Peyer's patch (tissue), 4 donors: ENCODE results near the gene CAPN1. TPM values are rescaled to one million over a fixed set of nuclear protein-coding genes. Genes with fewer than 3 reads are reported as not detected.

Source experiments
- DNase-seq, 3 donors: peaks; one replicate each; pipeline ENCODE4 v3.0.0-alpha.2; 2017 to 2019
- H3K27ac ChIP-seq, 4 donors: fragments of 200-600 bp; sonication (generic); one replicate each; pipeline ENCODE4 v1.5.1; 2016 to 2019
- H3K27me3 ChIP-seq, 2 donors: fragments of 200-600 bp; sonication (generic); one replicate each; pipeline ENCODE4 v1.5.1; 2019
- H3K36me3 ChIP-seq, 3 donors: fragments of 200-600 bp; sonication (generic); one replicate each; pipeline ENCODE4 v1.5.1; 2016 to 2019
- H3K4me1 ChIP-seq, 4 donors: fragments of 200-600 bp; sonication (generic); one replicate each; pipeline ENCODE4 v1.5.1; 2016 to 2019
- H3K4me3 ChIP-seq, 4 donors: fragments of 200-600 bp; sonication (generic); 1 replicate in 3 of 4; 2 replicates in 1 of 4; pipeline ENCODE4 v1.5.1; 2016 to 2019; ENCODE audit warnings: mild to moderate bottlenecking in 1 of 4
- H3K9me3 ChIP-seq, 4 donors: fragments of 200-600 bp; sonication (generic); one replicate each; pipeline ENCODE4 v1.5.1; 2016 to 2019; ENCODE audit warnings: mild to moderate bottlenecking in 1 of 4
- CTCF ChIP-seq, 6 experiments: fragments of 450-650 bp in 4 of 6; fragments of 200-600 bp in 2 of 6; sonication (generic) in 1 of 6; IDR thresholded peaks; one replicate each; pipeline ENCODE4 v1.5.1; 2017 to 2019; ENCODE audit warnings: antibody characterized with exemption in 6 of 6, mild to moderate bottlenecking in 3 of 6, moderate library complexity in 1 of 6
- POLR2A ChIP-seq, 2 donors: fragments of 450-650 bp; IDR thresholded peaks; one replicate each; pipeline ENCODE4 v1.5.1; 2017; ENCODE audit warnings: antibody characterized with exemption in 2 of 2, mild to moderate bottlenecking in 2 of 2, moderate library complexity in 2 of 2
- total RNA-seq, 4 donors: library from RNA; depleted of rRNA; stranded (reverse); fragments of >200 nt; gene quantifications; one replicate each; pipeline ENCODE4 v1.1.0, GENCODE V29; 2016

CAPN1 gene
- total RNA-seq, 4 donors from 2014 or later = 320 to 598 (median 559) TPM

DNA sequence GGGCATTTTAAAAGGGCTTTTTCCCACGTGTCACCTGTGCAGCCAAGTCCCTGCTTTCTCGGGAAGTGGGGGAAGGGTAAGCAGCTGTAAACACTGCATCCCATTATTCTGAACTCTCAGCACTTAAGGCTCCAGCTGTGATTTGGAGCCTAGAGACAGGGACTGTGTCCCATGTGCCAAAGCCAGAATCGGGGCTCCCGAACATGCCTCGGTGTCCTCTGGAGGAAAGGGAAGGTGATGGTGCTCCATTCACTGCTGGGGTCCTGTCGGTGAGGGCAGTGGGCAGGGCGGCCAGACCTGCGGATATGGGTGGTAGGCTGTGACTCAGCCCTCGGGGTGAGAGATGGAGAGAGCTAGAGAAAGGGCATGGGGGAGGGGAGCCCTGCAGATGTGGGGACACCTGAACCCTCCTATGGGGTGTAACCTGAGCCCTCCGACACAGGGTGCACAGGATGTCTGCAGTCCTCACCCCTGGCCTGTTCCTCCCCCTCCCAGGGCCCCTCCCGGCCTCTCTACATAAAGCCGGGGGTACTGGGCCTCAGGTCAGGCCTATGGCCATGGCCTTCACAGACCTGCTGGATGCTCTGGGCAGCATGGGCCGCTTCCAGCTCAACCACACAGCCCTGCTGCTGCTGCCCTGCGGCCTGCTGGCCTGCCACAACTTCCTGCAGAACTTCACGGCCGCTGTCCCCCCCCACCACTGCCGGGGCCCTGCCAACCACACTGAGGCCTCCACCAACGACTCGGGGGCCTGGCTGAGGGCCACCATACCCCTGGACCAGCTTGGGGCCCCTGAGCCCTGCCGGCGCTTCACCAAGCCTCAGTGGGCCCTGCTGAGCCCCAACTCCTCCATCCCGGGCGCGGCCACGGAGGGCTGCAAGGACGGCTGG, 31.8 kb downstream of the CAPN1 start:
- Histone ChIP-seq H3K36me3 (peaks cover 0 to 36% (median 0%) of the 10 kb centered on the region in 3 donors), H3K4me1 (peaks cover 0 to 33% (median 6%) of the 10 kb centered on the region in 4 donors), H3K4me3 (no peak overlapping the region), H3K27me3 (no peaks in the 10 kb centered on the region), H3K9me3 (no peaks in the 10 kb centered on the region), H3K27ac (no peak overlapping the region)
- peak in 2 of 3 donors; percentile 22 to 49 for DNase-seq
- TF ChIP-seq POLR2A (IDR thresholded peaks at IDR 0.05) (no peak), CTCF (IDR thresholded peaks at IDR 0.05) (no peak)

DNA sequence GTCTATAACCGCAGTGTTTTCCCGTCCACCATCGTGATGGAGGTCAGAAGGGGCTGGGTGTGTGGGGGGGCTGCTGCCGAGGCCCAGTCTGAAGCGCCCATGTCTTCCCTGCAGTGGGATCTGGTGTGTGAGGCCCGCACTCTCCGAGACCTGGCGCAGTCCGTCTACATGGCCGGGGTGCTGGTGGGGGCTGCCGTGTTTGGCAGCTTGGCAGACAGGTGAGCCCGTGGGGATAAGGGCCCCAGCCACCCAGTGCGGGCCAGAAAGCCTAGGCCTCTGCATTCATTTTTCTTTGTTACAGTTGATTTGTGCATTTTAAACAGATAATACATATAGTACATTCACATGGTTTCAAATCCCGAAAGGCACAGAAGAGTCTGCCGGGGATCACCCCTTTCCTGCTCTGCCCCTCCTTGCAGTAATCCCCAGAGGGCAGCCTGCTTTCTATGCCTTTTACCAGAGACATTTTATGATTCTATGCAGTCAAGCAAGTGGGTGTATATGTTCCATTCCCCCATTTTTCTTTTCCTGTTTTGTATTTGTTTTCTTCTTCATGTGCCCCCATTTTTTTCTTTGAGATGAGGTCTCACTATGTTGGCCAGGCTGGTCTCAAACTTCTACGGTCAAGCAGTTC, 32.6 kb downstream of the CAPN1 start:
- peak in 1 of 3 donors; percentile 43 for DNase-seq
- H3K27ac ChIP-seq = no peak overlapping the region
- no peaks in the 10 kb centered on the region for H3K9me3 ChIP-seq
- TF ChIP-seq CTCF (IDR thresholded peaks at IDR 0.05) (no peak), POLR2A (IDR thresholded peaks at IDR 0.05) (no peak)
- H3K4me3 ChIP-seq = no peak overlapping the region
- peaks cover 0 to 25% (median 6%) of the 10 kb centered on the region in 4 donors for H3K4me1 ChIP-seq
- H3K27me3 ChIP-seq = no peaks in the 10 kb centered on the region
- peaks cover 0 to 29% (median 0%) of the 10 kb centered on the region in 3 donors for H3K36me3 ChIP-seq

GRCh38 chr11:65215441-65216076, 33.8 kb downstream of the CAPN1 start:
- Histone ChIP-seq H3K36me3 (peaks cover 0 to 16% (median 0%) of the 10 kb centered on the region in 3 donors), H3K9me3 (no peaks in the 10 kb centered on the region), H3K27me3 (no peaks in the 10 kb centered on the region), H3K4me3 (no peak overlapping the region), H3K4me1 (peaks cover 0 to 13% (median 6%) of the 10 kb centered on the region in 4 donors), H3K27ac (no peak overlapping the region)
- DNase-seq = no peak
- no peak for TF ChIP-seq CTCF (IDR thresholded peaks at IDR 0.05)
- TF ChIP-seq POLR2A (IDR thresholded peaks at IDR 0.05) = no peak

GRCh38 chr11:65216830-65217229, 35.1 kb downstream of the CAPN1 start:
- TF ChIP-seq CTCF (IDR thresholded peaks at IDR 0.05) = no peak
- no peak for TF ChIP-seq POLR2A (IDR thresholded peaks at IDR 0.05)
- H3K36me3 ChIP-seq = peaks cover 0 to 4% (median 0%) of the 10 kb centered on the region in 3 donors
- peaks cover 0 to 12% (median 5%) of the 10 kb centered on the region in 4 donors for H3K4me1 ChIP-seq
- H3K27ac ChIP-seq = no peak overlapping the region
- no peaks in the 10 kb centered on the region for H3K9me3 ChIP-seq
- H3K27me3 ChIP-seq = no peaks in the 10 kb centered on the region
- DNase-seq = no peak
- H3K4me3 ChIP-seq = no peak overlapping the region
